ENCODE measurements around the gene CCDC186. TPM values are rescaled to one million over a fixed set of nuclear protein-coding genes. Genes with fewer than 3 reads are reported as not detected.

CCDC186 gene
- polyA plus RNA-seq, 10 donors = 8.1 to 17.9 (median 13.2) TPM

DNA sequence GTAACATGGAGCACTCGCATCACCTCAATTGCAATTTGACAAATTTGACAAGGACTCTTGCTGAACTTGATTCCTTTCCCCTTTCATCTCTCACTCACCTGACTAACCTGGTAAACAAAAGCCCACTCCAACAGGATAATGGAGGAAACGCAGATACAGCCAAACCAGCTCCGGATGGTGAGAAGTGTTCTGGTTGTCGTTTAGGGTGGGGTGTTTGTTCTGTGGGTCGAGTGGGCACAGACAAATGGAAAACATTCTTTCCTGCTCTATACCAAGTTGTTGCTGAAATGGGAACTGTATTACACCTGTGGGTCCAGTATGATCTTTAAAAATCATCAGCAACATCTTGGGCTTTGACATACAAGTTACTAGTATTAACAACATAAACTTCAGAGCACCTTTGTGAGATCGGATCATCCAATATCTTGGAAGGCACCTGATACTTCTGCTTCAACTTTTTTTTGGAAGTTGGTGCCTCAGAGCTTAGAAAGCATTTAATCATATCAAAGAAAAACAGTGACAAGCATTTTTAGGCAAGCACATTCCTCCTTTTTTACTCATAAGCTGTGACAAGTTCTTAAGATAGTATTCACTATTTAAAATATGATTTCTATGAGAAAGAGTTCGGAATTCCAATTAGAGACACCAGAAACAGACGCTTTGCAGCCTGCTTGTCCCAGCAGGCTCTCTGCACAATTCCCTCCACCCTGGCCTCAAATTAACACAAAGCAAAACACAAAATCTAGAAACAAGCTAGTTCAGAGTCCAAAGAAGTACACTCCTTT is 58.1 kb downstream of the CCDC186 start:
- DNase-seq = no peak

DNA sequence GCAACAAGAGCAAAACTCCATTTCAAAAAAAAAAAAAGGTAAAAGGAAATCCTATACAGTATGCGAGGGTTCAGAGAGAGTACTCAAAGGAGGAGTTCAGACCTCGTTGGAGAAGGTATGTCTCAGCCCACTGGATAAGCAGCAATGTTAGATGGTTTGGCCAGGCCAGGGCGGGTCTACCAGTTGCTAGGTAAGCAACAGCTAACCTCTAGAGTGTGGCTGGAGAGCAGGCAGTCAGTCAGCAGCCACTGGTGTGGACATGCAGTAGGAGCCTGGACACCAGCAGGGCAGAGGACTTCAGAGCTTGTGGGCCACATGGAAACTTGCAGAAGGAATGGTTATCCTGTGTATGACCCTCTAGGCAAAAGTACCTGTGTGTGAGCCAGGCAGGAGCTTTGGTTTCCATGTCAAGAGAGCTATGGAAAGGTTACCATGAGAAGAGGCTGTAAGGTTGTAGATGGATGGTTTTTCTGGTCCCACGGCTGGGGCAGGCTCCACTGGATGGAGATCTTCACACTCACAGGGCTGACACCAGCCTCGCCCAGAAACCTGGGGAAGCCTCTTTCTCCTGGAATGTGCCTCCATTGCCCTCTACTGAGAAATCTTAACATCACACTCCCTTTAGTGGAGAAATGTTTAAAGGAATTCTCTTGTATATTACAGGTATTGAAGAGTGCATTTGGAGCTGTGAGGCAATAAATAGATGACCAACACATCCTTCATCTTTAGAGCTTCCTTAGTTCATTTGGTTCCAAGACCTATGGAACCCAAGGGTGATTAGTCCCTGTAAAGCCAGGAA is 63.6 kb downstream of the CCDC186 start:
- DNase-seq = no peak

DNA sequence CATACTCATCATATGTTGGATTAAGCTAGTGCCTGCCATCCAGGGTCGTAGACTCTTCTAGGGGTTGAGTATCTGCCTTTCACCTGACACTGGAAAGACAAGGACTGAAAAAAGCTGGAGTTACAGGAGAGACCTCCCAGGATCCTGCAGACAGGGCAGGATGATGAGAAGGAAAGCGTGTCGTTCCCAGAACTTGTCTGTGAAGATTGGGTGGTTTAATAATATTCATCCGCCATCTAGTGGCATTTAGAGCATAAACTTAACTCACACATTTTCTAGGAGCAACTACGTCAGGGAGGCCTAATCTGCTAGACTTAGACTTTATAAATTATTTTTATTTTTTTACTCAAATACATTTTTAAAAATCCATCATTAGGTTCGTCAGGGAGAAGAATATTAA is 70.7 kb downstream of the CCDC186 start:
- peak; percentile 54 to 79 (median 58) for DNase-seq

DNA sequence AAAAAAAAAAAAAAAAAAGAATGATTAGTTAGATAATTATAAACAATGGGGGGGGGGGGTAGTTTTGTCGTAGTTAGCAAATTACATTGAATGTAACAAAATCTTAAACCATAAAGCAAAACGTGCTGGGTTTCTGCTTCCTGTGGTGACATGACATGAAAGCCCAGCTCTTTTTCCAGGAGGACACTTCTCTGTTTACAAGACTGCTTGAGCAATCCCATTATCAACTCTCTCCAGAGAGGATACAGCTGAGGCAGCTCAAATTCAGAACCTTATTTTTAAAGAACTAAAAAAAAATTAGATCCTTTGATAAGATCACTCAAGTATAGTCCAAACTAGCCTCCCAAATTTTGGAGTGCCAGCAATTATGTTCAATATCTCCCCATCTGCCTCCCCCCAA is 71.7 kb downstream of the CCDC186 start:
- DNase-seq = peak in 1 of 3 donors; percentile 29

DNA sequence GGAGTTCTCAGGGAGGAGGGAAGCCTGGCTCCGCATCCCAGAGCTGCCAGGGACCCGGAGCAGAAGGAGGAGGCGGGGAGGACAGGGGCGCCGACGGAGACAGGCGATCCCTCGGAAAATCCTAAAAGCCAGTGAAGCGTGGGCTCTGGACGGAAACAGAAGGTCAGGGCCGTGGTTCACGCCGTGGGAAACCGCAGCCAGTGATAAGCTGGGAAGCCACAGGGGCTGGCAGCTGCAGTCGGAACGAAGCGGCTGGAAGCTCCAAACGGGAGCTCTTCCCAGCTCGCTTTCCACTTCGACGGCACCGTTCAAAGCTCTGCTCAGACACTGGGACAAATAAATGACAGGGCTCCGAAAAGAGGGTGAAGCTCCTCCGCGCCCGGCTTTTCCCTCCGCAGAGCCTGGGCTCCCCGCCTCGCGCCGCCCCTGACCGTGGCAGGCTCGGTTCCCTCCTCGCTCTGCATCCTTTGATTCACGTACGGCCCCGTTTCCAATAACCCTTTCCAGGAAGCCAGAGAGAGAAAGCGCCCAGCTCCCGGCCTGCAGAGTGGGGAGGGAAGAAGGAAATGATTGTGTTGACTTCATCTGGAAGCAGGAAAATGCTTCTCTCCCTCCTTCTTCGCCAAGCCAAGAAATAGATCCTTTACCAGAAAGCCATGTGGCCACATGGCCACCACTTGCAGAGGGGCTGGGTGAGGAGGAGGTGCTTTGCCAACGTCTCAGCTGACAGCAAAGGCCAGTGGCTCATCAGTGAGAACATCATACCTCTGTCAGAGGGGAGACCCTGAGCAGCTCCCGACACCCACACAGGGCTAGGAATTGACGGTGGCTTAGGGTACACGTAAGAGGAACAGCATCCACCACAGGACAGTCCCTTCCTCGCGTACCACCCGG is 72.9 kb downstream of the CCDC186 start:
- peak; percentile 16 to 87 (median 51) for DNase-seq

DNA sequence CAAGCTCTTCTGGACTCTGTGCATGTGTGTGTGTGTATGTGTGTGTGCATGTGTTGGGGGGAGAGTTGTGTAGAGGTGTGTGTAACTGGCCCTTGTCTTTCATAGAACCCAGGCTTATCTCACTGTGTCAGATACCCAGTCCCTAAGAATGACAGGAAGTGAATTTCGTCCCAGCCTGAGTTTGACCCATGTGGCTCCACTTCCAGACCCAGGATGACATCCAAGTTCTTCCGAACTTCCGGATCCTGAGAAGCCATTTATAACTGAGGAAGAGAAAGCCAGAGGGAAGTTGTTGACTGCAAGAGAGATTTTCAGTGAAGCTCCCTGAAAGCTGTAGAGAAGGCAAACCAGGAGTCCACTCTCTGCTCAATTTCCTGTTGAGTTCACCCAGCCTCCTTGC is 77.1 kb downstream of the CCDC186 start:
- no peak for DNase-seq

DNA sequence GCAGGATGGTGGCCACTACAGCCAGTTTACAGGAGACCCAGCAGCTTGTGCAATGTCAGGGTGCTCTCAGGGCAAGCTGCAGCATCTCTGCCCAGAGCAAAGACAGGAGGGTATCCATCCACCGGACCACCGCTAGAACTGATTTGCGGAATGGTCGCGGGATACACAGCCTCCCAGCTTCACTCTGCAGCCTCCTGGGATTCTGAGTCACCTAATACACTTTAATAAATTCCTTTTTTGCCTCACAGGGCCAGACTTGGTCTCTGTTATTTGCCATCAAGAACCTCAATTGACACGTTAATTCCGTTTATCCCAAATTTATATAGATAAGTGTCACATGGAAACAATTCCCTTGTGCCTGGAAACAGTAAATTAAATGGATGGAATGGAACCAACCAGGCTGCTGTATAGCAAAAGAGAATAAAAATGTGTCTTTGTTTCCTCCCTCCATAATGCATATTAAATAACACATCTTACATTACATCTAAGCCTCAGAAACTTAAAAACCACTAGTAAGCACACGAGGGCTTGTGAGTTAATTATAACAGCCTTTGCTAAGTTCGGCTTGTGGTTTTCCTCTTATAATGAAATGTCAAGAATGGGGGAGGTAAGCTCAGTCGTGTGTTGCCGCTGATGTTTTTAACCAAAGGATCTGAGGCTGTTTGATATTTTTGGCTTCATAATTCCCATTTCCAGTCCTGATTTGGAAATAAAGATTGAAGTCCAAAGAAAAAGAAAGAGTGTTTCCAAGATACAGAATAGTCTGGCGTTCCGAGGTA is 78.3 kb downstream of the CCDC186 start:
- DNase-seq = peak in 1 of 3 donors; percentile 37

DNA sequence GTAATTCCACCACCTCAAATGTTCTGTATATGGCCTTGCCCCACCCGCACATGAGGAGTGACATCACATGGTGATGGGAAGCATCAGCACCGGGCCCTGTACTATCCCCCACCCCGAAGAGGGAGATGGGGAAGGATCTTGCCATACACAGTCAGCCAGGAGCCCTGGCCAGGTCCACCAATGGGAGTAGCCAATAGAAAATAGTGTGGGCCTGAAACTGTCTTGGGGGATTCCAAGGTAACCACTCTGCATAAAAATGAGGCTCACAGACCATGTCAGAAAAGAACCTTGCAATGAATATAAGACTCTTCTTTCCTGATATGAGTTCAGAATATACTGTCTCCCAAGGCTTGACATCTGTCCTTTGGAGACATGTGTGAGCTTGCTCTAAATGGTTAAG is 79.2 kb downstream of the CCDC186 start:
- no peak for DNase-seq

DNA sequence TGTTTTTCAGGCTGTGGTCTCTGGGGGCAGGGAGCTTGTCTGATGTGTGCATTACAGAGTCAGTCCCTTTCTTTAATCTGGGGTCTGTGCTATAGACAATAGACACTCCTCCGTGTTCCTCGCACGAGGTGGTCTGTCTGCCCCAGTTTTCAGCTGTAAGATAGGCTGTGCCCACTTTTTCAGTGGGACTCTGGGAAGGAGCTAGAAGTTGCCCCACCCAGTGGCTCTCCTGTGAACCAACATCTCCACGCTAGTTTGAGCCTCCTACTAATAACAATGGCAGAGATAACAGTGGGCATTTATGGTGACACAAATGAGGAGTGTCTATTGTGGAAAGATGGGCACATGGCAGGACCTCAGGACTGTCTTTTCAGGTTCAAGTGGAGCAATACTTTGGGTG is 86.3 kb downstream of the CCDC186 start:
- no peak for DNase-seq

DNA sequence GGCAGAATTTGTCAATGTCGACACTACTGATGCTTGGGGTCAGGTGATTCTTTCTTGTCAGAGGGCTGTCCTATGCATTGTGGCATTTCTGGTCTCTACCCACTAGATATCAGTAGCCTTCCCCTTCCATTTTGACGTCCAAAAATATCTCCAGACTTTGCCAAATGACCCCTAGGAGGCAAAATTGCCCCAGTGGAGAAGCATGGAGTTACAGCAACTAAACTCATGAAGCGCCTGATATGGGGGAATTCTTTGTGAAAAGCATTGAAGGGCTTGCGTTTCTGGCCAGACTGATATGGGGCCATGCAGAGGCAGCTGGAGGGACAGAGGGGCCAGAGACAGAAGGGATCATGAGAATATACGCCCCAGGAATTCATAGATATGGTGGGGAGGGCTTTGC is 86.7 kb downstream of the CCDC186 start:
- DNase-seq = no peak

DNA sequence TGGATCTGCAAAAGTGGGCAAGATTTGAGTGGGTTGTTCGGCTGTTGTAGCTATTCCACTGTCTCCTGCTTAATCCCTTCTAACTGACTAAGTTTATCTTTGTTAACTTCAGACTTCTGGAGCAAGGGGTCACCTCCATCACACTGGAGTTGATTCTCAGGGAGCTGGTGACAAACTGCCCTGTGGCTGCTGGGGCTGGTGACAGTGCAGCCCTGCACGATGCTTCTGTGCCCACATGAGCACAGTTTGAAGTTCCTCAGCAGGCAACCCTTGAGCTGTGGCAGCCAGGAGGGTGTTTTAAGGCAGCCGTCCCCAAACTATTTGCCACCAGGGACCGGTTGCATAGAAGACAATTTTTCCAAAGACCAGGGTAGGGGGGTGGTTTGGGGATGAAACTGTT is 89.8 kb downstream of the CCDC186 start:
- DNase-seq = no peak

DNA sequence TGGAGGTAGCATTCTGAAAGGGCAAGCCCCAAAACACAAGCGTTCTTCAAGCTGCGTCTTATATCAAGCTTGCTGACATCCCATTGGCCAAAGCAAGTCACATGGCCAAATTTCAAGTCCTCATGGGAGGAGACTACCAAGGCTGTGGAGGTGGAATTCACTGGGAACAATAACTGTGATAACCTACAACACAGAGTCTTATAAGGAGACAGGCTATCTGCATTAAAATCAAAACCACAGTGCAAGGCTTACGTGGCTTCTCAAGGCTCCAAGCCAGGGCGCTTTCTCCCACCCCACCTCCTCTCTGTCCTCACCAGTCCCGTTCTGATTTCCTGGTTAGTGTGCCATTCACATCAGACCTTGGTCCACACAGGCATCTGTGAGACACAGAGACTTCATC is 91.0 kb downstream of the CCDC186 start:
- DNase-seq = no peak

DNA sequence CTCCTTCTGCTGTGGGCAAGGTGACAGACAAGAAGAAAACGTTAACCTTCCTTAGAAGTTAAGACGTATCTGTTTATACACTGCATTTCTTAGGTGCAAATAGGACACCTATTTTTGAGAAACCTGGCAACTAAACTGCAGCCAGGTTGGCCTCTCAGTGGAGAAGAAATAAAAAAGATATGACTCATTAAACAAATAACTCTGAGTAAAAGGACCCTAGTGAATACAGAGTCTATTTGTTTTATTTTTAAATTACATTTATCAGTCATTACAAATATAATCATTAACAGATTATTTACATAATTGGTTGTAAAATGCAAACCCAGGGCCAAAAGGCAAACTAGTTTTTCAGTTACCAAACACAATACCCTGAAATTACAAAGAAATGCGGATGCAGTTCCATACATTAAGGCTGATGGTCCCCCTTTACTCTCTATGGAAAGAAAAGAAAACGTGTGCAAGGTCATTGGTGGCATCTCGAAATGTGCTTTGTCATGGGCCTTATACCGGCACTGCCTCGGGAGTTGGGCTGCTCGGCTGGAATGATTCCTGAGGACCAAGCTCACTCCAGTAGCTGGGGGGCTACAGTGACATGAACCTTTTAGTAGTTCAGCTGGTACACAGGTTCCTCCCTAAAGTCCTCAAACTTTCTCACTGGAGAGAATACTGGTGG is 92.0 kb downstream of the CCDC186 start:
- no peak for DNase-seq

DNA sequence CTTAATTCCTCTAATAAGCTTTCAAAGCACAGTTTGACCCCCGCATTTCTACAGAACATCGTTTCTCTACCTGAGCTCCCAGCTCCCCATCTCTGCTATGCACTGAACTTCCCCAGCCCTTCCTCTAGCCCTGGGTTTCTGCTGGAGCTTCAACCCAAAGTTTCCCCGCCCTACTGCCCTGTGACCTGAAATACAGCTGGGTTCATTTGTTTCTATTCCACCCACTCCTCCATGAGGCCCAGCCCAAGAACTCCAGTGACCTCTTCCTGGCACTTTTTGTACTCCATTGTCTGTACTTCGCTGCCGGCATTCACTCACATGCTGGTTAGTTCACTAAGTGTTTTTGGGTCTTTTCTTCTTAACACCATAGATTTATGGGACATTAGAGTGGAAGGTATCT is 94.6 kb downstream of the CCDC186 start:
- DNase-seq = no peak

DNA sequence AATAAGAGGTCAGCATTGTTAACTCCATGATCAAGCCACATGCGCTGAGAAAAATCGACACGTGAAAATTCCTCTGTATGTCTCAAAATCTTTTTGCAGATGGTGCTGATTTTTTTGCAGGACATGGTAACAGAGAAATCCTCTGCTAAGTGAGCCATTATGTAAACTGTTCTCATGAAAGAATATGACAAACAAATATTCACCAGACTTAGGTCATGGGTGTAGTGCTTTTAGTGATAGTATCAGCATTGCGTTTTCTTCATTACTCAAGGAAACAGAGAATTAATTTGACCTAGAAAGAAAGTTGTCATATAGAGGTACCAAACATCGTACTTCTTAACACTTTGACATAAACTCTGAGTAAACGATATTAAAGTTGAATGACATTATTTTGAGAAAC is 95.7 kb downstream of the CCDC186 start:
- DNase-seq = no peak

DNA sequence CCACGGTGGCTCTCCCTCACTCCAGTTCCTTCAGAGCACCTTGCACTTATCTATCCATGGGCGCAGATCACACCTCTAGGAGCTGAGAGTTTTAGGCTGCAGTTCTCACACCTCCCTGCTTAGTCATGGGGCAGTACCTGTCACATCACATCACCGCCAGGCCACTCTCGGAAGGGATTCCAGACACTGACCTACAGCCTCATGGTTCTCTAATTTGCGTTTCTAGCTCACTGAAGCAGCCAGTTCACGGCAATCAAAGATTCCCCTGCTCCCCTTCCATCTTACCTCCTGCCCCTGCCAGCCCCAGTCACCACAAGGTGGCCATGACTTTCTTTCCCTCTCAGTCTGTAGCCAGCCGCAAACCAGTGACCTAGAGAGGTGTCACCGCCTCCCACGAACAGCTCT is 96.2 kb downstream of the CCDC186 start:
- no peak for DNase-seq

DNA sequence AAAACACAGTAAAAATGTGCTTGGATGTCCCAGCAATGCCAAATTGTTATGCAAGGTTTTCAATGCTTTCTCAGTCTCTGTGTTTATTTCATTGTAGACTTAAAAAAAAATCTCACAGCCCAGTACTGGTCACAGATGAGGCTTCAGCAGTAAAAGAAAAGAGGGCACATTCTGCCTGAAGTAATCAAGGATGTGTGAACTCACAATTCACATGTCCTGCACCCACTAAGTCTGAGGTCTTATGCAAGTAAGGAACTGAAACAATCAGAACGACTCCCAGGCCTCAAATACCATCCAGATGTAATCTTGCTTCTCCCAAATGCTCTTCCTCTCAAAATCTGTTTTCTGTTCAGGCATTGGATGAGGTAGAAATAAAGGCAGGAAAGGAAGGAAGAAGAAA is 96.7 kb downstream of the CCDC186 start:
- DNase-seq = no peak

DNA sequence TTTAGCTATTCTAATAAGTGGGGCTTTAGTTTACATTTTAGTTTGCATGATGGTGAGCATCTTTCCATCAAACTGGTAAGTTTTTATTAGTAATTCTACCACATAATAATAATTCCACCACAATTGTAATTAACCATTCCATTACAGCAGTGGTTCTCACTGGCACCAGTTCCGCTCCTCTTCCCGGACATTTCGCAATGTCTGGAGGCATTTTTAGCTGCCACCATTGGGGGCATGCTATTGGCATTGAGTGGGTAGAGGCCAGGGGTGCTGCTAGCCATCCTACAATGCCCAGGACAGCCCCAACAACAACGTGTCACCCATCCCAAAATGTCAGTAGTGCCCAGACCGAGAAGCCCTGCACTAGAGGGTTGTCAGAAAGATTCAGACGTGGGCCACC is 98.9 kb downstream of the CCDC186 start:
- DNase-seq = no peak

DNA sequence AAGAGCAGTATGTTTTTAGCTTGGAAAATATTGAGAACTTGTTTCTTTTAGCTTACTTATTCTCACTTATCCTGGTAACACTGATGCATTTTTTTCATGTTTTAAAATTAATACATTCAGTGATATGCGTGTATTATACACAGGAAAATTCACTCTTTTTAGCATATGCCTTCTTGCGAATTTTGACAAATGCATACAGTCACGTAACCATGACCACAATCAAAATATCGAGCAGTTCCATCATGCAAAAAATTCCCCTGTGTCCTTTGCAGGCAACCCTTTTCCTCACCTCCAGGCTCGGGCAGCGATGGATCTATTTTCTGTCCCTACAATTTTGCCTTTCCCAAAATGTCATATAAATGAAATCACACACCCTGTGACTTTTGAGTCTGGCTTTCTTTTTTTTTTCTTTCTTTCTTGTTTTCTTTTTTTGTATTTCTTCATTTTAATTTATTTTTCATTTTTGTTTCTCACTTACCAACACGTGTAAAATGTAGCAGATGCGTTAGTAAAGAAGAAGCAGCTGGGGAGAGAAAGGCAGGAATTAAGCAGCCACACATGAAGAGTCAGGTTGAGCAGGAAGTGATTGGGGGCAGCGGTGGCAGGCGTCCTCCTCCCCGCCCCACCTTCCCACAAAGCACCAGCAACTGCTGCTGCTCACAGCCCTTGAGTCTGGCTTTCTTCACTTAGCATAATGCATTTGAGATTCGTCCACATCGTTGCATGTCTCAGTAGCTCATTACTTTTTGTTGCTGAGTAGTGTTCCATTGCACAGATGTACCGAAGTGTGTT is 100.4 kb downstream of the CCDC186 start:
- no peak for DNase-seq

DNA sequence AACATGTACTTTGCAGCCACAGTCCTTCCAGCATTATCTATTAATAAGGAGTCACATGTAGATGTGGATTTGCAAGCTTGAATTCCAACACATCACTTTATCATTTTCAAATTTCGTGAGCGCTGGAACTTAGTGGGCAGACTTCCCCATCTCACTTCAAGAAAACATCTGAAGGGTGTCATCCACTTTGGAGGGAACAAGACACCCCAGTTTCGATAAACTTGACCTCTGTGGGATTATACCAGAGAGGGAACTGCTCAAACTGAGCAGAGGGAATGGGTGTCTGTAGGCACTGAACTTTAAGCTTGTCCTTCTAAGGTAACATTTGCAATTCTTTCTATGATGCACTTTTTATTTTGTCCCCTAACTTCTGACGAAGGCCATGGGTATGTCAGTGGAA is 102.8 kb downstream of the CCDC186 start:
- DNase-seq = no peak

All from muscle of back (tissue), 11 donors.